Gastroesophageal sphincter (tissue), 3 donors: ENCODE measurements around the gene PXYLP1.

Experiments
- CTCF ChIP-seq, 4 experiments: fragments of 200-600 bp in 2 of 4; fragments of 450-650 bp in 2 of 4; sonication (generic) in 1 of 4; IDR thresholded peaks; one replicate each; pipeline ENCODE4 v1.5.1; 2017 to 2019; ENCODE audit warnings: antibody characterized with exemption in 4 of 4, mild to moderate bottlenecking in 2 of 4, moderate library complexity in 2 of 4
- POLR2A ChIP-seq, 2 donors: fragments of 450-650 bp; IDR thresholded peaks; one replicate each; pipeline ENCODE4 v1.6.1; 2017; ENCODE audit warnings: antibody characterized with exemption in 2 of 2, mild to moderate bottlenecking in 2 of 2, moderate library complexity in 1 of 2

- TF ChIP-seq POLR2A (IDR thresholded peaks at IDR 0.05) (no peak), CTCF (IDR thresholded peaks at IDR 0.05) (no peak)
These were observed 8.7 kb downstream of the PXYLP1 start for GRCh38 chr3:141240286-141240685.
